Hepatocyte (in vitro differentiated cells): Measurements from ENCODE around the gene SEMA4C. TPM values are rescaled to one million over a fixed set of nuclear protein-coding genes. Genes with fewer than 3 reads are reported as not detected.

Experiments used
- DNase-seq: peaks from one replicate; pipeline ENCODE4 v3.0.0-alpha.2; 2016; ENCODE audit warnings: low spot score
- H2AFZ ChIP-seq: fragments of 200-600 bp; sonication (generic); 2 replicates; pipeline ENCODE4 v1.6.0; 2016; ENCODE audit warnings: antibody characterized with exemption, mild to moderate bottlenecking
- H3K27ac ChIP-seq: fragments of 200-600 bp; sonication (generic); 2 replicates; pipeline ENCODE4 v1.5.1; 2016; ENCODE audit warnings: mild to moderate bottlenecking
- H3K27me3 ChIP-seq: fragments of 200-600 bp; sonication (generic); 2 replicates; pipeline ENCODE4 v1.6.1; 2016
- H3K36me3 ChIP-seq: fragments of 200-600 bp; sonication (generic); replicated peaks from 2 replicates; pipeline ENCODE4 v1.5.1; 2016; ENCODE audit warnings: low read depth; ENCODE audit not compliant: insufficient read depth
- H3K4me1 ChIP-seq: fragments of 200-600 bp; sonication (generic); 2 replicates; pipeline ENCODE4 v1.5.1; 2016; ENCODE audit warnings: mild to moderate bottlenecking, moderate library complexity; ENCODE audit not compliant: insufficient read depth
- H3K4me2 ChIP-seq: fragments of 200-600 bp; sonication (generic); 2 replicates; pipeline ENCODE4 v1.6.0; 2016
- H3K4me3 ChIP-seq: fragments of 200-600 bp; sonication (generic); 2 replicates; pipeline ENCODE4 v1.5.1; 2016; ENCODE audit warnings: mild to moderate bottlenecking
- H3K79me2 ChIP-seq: fragments of 200-600 bp; sonication (generic); 2 replicates; pipeline ENCODE4 v1.6.0; 2017; ENCODE audit warnings: mild to moderate bottlenecking
- H3K9me2 ChIP-seq: fragments of 200-600 bp; sonication (generic); replicated peaks from 2 replicates; pipeline ENCODE4 v1.6.0; 2017; ENCODE audit warnings: mild to moderate bottlenecking; ENCODE audit not compliant: insufficient read depth
- H3K9me3 ChIP-seq: fragments of 200-600 bp; sonication (generic); 2 replicates; pipeline ENCODE4 v1.5.1; 2016; ENCODE audit warnings: low read depth, mild to moderate bottlenecking
- H4K20me1 ChIP-seq: fragments of 200-600 bp; sonication (generic); 2 replicates; pipeline ENCODE4 v1.6.0; 2016; ENCODE audit warnings: mild to moderate bottlenecking; ENCODE audit not compliant: insufficient read depth, poor library complexity, severe bottlenecking
- CTCF ChIP-seq: fragments of 200-600 bp; sonication (generic); IDR thresholded peaks from 2 replicates; pipeline ENCODE4 v1.5.1; 2016; ENCODE audit warnings: antibody characterized with exemption, mild to moderate bottlenecking; ENCODE audit not compliant: poor library complexity
- EZH2 ChIP-seq: fragments of 200-600 bp; sonication (generic); IDR thresholded peaks from 2 replicates; pipeline ENCODE4 v1.6.1; 2016; ENCODE audit warnings: antibody characterized with exemption, mild to moderate bottlenecking, borderline replicate concordance
- EZH2phosphoT487 ChIP-seq: fragments of 200-600 bp; sonication (generic); IDR thresholded peaks from one replicate; pipeline ENCODE4 v1.6.1; 2018; ENCODE audit warnings: antibody characterized with exemption, mild to moderate bottlenecking, low read depth, moderate library complexity; ENCODE audit not compliant: unreplicated experiment, severe bottlenecking
- WGBS: methylation state at CpG from one replicate; pipeline ENCODE4 v1.1.6; 2016; ENCODE audit warnings: low lambda C conversion rate; ENCODE audit errors: missing lambda C conversion rate; 5-methylcytosine and 5-hydroxymethylcytosine counted together
- polyA plus RNA-seq: library from polyadenylated mRNA; unstranded; fragments of >200 nt; fragmentation: Nextera tagmentation; extraction: Ambion mirVana; gene quantifications from 2 replicates; pipeline ENCODE4 v1.2.1, GENCODE V29; 2016
- total RNA-seq: library from RNA; depleted of rRNA; stranded (reverse); fragments of >200 nt; gene quantifications from 2 replicates; pipeline ENCODE4 v1.2.3, GENCODE V29; 2014

Gene SEMA4C
- total and polyA plus RNA-seq, 2 experiments from 2014 or later: 28.6 to 37.5 TPM

DNA sequence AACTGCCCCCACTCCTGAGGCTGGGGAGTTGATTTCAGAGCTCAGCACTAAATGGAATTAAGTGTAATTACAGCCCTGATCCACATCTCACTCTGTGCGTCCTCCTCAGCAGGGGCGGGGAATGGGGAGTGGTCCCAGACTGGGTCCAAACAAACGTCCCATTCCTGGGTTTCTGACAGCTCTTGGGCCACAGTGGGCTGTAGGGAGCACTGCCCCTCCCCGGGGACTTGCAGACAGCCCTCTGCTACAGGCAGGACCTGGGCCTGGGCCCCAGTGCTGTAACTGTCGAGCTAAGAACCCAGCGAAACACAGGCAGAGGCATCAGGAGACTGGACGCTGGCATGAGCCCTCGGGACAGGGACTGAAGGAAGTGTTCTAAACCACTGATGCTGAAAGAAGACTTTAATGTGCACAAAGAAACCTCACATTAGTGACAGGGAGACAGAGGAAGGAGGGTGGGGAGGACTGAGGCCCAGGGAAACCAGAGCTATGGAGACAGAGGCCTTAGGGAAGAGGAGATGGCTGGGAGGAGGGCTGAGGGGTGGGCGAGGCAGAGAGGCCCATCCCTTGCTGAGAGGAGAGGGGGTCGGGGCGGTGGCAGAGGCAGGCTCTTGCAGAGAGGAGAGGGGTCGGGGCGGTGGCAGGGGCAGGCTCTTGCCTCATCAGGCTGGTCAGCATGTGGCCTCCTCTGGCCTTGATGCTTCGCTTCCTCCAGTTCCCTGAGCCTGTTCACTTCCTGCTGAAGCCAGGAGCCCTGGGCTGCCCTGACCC, 5.8 kb upstream of the SEMA4C start:
- 51% methylated on average over 8 of the region's 14 CpGs for WGBS
- no peak for DNase-seq
- Histone ChIP-seq H3K4me2 (no peak overlapping the region), H4K20me1 (no peaks in the 10 kb centered on the region), H2AFZ (no peak overlapping the region), H3K4me1 (peaks cover 29% of the 10 kb centered on the region), H3K27ac (peak overlapping the region; percentile 61), H3K9me3 (no peaks in the 10 kb centered on the region), H3K79me2 (no peaks in the 10 kb centered on the region), H3K9me2 (no peaks in the 10 kb centered on the region), H3K4me3 (no peak overlapping the region), H3K36me3 (no peaks in the 10 kb centered on the region), H3K27me3 (no peaks in the 10 kb centered on the region)
- no peak for TF ChIP-seq EZH2
- TF ChIP-seq CTCF: no peak
- no peak for TF ChIP-seq EZH2phosphoT487

- Histone ChIP-seq H3K4me3 (no peak overlapping the region), H3K4me1 (peaks cover 33% of the 10 kb centered on the region), H3K79me2 (peaks cover 4% of the 10 kb centered on the region), H3K27me3 (no peaks in the 10 kb centered on the region), H2AFZ (no peak overlapping the region), H3K36me3 (no peaks in the 10 kb centered on the region), H3K9me3 (no peaks in the 10 kb centered on the region), H3K9me2 (no peaks in the 10 kb centered on the region), H3K4me2 (no peak overlapping the region), H4K20me1 (no peaks in the 10 kb centered on the region), H3K27ac (peak overlapping the region; percentile 31)
- TF ChIP-seq EZH2phosphoT487 (no peak), CTCF (no peak), EZH2 (no peak)
- DNase-seq: no peak
- 65% methylated on average over 18 of the region's 18 CpGs for WGBS
Observed at GRCh38 chr2:96874198-96874831, 4.4 kb upstream of the SEMA4C start.

GRCh38 chr2:96873651-96874096, 3.8 kb upstream of the SEMA4C start:
- 69% methylated on average over 8 of the region's 8 CpGs for WGBS
- Histone ChIP-seq H3K9me2 (no peaks in the 10 kb centered on the region), H3K27ac (peak overlapping the region; percentile 31), H3K27me3 (no peaks in the 10 kb centered on the region), H3K4me1 (peaks cover 33% of the 10 kb centered on the region), H3K79me2 (peaks cover 10% of the 10 kb centered on the region), H3K36me3 (no peaks in the 10 kb centered on the region), H4K20me1 (no peaks in the 10 kb centered on the region), H2AFZ (no peak overlapping the region), H3K9me3 (no peaks in the 10 kb centered on the region), H3K4me2 (no peak overlapping the region), H3K4me3 (no peak overlapping the region)
- no peak for DNase-seq
- no peak for TF ChIP-seq EZH2
- no peak for TF ChIP-seq EZH2phosphoT487
- TF ChIP-seq CTCF: no peak
